ENCODE measurements around the gene KLF12.
A peak's percentile ranks its signal among the peaks of the same experiment; 100 is the strongest.

The KLF12 gene

GRCh38 chr13:74132776-74133656 lies 1.2 kb downstream of the KLF12 start:
- POLR2A ChIA-PET = interaction anchor here (0.6 kb wide), 1 partner anchor 22 kb away, joined by 3 read pairs; no protein-coding TSS in a partner anchor
- CTCF ChIA-PET = no interaction called here
- TF ChIP-seq, protein P1, sequence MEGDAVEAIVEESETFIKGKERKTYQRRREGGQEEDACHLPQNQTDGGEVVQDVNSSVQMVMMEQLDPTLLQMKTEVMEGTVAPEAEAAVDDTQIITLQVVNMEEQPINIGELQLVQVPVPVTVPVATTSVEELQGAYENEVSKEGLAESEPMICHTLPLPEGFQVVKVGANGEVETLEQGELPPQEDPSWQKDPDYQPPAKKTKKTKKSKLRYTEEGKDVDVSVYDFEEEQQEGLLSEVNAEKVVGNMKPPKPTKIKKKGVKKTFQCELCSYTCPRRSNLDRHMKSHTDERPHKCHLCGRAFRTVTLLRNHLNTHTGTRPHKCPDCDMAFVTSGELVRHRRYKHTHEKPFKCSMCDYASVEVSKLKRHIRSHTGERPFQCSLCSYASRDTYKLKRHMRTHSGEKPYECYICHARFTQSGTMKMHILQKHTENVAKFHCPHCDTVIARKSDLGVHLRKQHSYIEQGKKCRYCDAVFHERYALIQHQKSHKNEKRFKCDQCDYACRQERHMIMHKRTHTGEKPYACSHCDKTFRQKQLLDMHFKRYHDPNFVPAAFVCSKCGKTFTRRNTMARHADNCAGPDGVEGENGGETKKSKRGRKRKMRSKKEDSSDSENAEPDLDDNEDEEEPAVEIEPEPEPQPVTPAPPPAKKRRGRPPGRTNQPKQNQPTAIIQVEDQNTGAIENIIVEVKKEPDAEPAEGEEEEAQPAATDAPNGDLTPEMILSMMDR (IDR thresholded peaks at IDR 0.05; ENCODE audit: control extremely low read depth, extremely low read depth, low read depth, missing control alignments) = no peak
- DNase-seq (ENCODE audit: extremely low spot score) = peak; percentile 13

GRCh38 chr13:74132152-74132775 lies 1.9 kb downstream of the KLF12 start:
- POLR2A ChIA-PET = interaction anchor here (0.6 kb wide), 1 partner anchor 16 kb away, joined by 4 read pairs; no protein-coding TSS in a partner anchor
- CTCF ChIA-PET = interaction anchor here (1.2 kb wide), 1 partner anchor 297 kb away, joined by 3 read pairs; no protein-coding TSS in a partner anchor
- no peak for DNase-seq (ENCODE audit: extremely low spot score)
- TF ChIP-seq, protein P1 (IDR thresholded peaks at IDR 0.05; ENCODE audit: control extremely low read depth, extremely low read depth, low read depth, missing control alignments) = no peak

GRCh38 chr13:74131227-74131626 lies 3.0 kb downstream of the KLF12 start:
- no peak for DNase-seq (ENCODE audit: extremely low spot score)
- POLR2A ChIA-PET = no interaction called here

DNA sequence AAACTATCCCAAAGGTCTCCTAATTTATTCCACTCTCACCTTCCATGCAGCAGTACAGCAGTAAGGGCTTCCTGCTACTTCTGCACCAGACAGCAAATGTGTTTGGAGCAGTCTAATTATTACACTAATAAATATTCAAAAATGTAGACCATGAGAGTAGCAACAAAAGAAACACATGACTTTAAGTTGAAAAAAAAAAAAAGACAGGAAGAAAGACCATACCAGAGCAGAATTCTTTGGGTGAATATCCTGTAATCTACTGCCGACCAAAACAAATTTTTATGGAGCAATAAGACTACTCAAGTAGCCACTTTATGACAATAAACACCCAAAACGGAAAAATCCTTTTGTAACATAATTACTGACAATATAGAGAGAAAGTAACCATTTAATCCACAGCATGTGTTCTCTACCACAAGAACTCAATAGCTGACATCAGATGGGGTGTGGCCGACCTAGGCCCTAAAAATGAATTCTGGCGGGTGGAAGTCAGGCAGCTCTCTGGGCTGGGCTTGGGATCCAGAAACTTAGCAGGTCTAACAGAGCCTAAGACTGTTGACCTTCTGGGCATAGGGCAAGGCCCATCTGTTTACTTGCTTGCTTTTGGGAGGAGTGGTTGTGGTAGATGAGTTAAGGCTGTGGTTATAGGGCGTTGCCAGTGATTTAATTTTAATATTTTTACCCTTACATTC lies 4.6 kb downstream of the KLF12 start:
- CTCF ChIA-PET = no interaction called here
- TF ChIP-seq, protein P1 (IDR thresholded peaks at IDR 0.05; ENCODE audit: control extremely low read depth, extremely low read depth, low read depth, missing control alignments) = no peak
- POLR2A ChIA-PET = no interaction called here
- no peak for DNase-seq (ENCODE audit: extremely low spot score)

More at GRCh38 chr13:74131227-74131626, 3.0 kb downstream of the KLF12 start:
- CTCF ChIA-PET = interaction anchor here (1.2 kb wide), 1 partner anchor 296 kb away, joined by 3 read pairs; no protein-coding TSS in a partner anchor
- TF ChIP-seq, protein P1 (IDR thresholded peaks at IDR 0.05; ENCODE audit: control extremely low read depth, extremely low read depth, low read depth, missing control alignments) = no peak

GRCh38 chr13:74128156-74128767 lies 5.9 kb downstream of the KLF12 start:
- CTCF ChIA-PET = interaction anchor here (0.8 to 1.0 kb wide), 2 partner anchors 16 to 18 kb away, joined by 3 read pairs; no protein-coding TSS in a partner anchor
- TF ChIP-seq, protein P1 (IDR thresholded peaks at IDR 0.05; ENCODE audit: control extremely low read depth, extremely low read depth, low read depth, missing control alignments) = no peak
- POLR2A ChIA-PET = no interaction called here
- no peak for DNase-seq (ENCODE audit: extremely low spot score)

- no peak for DNase-seq (ENCODE audit: extremely low spot score)
- TF ChIP-seq, protein P1 (IDR thresholded peaks at IDR 0.05; ENCODE audit: control extremely low read depth, extremely low read depth, low read depth, missing control alignments) = no peak
- ChIA-PET CTCF (no interaction called here), POLR2A (interaction anchor here (0.7 kb wide), 1 partner anchor 16 kb away, joined by 3 read pairs; the partner anchor contains the start of gene KLF12)
Observed at GRCh38 chr13:74118328-74118727, 15.9 kb downstream of the KLF12 start.

Data from GM10248 (cell line).